CD4-positive, alpha-beta T cell treated with Interleukin-1 beta for 1 hour (primary cell): ENCODE results near the gene PAK6.

Experiments used
- DNase-seq, 2 donors: peaks; one replicate each; pipeline ENCODE4 v3.0.0-alpha.2; 2020 to 2022

Gene PAK6

DNA sequence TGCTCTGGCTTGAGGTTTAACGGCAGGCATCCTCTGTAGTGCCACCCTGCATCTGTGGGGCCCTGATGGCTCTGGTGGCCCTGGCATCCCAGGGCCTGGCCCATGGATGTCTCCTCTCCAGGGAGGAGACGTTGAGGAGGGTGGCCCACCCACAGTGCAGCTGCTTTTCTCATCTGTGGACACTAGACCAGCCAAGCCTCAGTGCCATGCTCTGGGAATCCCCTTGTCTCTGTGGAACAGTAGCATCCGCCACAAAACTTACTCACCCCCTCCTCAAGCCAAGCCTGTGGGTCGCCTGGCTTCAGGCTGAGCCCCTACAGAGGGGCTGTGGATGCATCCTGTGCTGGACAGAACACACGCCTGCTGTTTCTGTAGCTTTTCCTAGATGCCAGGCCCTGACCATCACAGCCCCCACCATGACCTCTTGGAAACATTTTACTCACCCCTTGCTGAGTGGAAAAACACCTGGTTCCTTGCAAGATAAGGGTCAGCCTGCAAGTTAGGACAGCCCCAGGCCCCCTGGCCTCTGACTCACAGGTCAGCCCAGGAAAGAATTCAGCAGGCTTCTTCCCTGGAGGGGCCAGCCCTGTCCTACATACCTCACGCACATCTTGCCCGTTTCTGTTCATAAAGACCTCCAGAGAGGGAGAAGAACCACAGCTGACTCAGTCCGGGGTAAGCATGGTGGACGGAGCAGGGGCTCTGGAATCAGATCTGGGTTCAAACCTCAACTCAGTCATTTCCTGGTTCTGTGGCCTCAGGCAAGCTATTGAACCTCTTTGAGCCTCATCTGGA is 19.0 kb downstream of the PAK6 start:
- no peak for DNase-seq

DNA sequence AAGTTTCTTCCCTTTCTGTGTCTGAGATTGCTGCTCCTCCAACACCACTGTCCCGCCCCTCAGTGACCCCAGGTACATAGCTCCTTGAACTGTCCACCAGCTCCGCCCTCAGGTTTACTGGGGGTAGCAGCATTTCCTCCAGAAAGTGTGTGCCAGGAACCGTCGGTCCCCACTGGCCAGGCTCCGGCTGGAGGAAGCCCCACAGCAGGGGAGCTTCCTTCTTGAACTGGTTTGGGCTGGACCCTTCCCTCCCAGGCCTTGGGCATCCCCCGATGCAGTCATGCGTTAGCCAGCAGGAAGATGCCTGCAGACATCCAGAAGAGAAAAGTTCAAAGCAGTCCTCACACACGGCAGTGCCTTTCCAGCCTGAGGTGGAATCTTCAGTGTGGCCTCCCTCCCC is 19.7 kb downstream of the PAK6 start:
- DNase-seq: no peak

DNA sequence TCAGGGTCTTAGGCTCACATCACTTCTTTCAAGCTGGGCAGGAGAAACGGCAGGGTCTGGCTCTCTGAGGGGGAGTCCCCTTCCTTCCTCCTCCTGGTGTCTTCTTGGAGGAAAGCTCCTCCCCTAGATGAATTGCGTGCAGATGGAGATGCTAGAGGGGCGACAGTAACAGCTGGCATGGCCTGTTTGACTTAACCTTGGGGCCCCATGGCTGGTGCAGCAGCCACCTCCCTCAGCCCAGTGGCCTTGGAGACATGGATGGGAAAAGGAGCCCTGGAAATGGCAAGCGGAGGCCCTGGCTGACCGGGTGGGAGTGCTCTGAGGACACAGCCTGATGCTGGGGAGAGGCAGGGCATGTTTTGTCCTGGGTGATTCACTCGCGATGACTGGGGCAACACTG is 20.2 kb downstream of the PAK6 start:
- no peak for DNase-seq

DNA sequence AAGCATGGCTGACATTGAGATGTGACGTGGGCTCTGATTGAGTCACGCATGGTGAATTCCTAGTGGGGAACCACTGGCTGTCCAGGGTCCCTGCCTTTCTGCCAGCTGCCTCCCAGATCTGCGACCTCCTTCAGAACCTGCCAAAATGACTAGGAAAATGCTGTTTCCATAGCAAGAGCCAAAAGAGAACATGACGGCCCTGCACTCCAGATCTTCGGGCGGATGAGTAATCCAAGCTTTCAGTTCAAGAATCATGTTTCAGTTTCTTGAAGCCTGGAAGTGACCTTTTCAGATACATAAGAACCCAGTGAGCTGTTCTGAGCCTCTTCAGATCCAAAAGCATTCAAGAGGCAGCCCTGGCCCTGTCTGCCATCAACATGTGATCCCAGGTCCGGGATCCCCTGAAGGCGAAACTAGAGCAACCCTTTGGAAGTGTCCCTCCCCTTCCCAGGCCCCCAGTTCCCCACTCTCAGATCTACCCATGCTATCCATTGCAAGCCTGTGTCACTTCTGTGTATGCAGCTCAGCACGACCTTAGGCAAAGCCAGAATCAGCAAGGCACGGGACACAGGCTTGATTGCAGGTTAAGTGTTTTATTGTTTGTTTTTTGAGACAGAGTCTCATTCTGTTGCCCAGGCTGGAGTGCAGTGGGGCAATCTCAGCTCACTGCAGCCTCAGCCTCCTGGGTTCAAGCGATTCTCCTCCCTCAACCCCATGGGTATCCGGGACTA is 24.3 kb downstream of the PAK6 start:
- no peak for DNase-seq

DNA sequence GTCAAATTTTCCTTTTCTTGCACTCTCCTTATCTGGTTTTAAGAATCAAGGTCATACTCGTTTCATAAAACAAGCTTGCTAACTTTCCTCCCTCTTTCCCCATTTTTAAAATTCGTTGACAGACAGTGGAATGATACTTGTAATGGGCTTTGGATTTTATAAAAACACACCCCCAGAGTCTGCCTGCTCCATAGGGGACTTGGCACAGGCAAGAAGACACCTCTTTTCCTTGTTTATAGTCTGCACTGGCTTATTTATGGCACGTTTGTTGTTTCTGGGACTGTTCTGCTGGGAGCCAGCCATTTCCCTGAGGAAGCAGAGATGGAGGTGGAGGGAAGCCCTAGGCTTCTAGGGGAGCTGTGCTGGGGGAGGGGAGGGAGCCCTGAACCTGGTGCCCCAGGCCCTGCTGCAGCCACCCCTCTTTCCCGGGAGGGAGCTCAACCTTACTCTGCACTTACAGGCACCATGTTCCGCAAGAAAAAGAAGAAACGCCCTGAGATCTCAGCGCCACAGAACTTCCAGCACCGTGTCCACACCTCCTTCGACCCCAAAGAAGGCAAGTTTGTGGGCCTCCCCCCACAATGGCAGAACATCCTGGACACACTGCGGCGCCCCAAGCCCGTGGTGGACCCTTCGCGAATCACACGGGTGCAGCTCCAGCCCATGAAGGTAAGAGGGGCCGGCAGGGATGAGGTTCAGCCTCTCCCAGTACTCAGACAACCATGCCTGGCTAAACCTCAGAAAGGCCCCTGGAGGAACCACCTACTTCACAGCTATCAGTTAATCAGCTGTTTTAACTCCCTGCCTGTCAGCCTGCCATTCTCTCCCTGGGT is 25.7 kb downstream of the PAK6 start:
- no peak for DNase-seq

DNA sequence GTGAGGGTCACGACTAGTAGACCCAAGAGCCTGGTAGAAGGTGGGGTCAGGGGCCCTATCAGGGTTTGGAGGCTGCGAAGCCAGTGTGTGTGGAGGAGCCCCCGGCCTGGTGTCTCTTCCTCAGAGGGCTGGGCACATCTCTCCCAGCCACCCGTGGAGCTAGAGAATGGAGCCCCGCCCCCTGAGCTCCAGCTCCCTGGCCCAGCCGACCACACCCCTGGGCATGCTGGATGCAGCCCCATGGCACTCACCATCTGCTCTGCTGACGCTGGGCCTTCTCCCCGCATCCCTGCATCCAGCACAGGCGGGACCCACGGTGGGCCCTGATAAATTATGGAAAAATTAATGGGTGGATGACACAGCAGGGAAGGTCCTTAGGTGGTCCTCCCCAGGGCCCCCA is 26.5 kb downstream of the PAK6 start:
- DNase-seq: no peak

DNA sequence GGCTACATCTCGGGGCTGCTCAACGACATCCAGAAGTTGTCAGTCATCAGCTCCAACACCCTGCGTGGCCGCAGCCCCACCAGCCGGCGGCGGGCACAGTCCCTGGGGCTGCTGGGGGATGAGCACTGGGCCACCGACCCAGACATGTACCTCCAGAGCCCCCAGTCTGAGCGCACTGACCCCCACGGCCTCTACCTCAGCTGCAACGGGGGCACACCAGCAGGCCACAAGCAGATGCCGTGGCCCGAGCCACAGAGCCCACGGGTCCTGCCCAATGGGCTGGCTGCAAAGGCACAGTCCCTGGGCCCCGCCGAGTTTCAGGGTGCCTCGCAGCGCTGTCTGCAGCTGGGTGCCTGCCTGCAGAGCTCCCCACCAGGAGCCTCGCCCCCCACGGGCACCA is 27.0 kb downstream of the PAK6 start:
- no peak for DNase-seq

DNA sequence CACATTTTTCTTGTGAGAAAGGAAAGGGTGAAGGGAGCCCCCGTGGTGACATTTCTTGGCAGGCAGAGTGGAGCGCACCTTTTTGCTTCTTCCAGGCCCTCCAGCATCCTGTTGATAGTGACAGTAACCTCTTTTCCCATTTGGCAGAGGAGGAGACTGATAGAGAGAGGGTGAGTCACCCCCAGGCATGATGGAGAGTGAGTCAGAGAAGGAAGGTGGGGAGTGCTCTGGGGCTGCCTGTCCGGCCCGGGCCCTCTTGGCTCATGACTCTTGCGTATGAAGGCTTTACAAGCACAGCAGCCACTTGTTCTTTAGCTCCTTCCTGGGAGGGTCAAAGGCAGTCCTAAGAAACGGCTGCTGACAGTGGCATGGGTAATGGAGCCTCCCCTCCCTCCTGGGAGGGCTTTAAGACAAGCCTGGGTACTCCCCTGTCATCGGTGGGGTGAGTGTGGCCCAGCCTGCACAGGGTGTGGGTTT is 28.0 kb downstream of the PAK6 start:
- DNase-seq: peak in 1 of 2 donors; percentile 27

DNA sequence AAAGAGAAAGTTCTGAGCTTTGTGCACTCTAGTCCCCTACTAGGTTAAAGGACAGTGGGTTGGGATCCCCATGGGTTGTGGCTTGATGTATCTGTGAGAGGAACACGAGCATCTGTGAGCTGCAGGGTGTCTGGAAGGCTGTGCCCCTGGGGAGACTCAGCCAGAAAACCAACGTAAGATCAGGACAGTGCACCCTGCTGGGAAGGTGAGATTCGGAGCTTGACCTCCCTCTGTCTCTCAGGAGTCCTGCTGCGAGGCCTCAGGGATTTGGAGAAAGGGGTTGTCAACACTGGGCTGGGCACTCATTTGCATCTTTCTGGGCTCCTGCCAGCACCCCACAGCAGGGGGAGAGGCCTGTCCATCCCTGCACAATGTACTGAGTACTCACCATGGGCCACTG is 28.8 kb downstream of the PAK6 start:
- DNase-seq: no peak

DNA sequence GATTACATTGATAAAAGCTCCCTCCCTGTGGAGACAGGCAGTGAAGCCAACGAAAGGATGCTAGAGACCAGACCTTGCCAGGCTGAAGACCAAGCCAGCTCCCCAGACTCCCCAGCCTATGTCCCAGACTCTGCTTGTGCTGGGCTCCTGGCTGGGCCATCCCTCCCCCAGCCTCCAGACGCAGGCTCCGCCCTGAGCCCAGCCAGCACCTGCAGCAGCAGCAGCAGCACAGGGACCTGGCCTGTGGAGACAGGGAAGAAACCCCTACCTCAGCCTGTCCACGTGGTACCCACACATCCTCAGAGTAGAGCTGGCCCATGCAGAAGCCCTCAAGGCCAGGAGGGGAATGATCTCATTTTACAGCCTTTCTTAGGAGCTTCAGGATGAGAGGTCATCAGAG is 30.7 kb downstream of the PAK6 start:
- DNase-seq: no peak

DNA sequence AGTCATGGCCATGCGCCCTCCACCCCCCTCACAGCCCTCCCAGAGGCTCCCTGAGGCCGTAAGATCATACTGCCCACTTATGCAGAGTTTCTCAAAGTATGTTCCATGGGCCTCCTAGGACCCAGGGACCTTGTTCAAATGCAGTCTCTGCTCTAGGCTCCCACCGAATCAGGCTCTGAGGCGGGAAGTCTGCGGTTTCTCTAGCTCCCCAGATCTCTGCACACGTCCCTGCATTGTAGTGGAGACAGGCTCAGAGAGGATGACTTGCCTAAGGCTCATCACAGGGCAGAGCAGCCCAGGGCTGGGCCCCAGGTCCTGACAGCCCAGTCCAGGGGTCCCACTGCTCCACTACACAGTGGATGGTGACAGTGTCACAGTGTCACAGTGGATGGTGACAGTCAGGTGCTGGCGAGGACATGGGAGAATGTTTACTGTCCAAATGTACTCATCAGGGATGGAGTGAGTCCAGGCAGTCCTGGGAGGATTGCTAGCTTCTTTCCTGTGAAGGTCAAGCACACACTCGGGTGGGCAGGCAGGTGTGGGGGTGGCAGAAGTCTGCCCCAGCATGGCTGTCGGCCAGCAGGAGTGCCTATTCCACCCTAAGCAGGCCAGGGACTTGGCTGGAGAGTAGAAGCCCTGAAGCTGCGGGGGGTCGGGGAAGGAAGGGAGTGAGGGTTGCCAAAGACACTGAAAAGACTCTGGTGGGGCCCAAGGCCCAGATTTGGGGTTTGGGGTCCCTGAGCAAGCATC is 31.6 kb downstream of the PAK6 start:
- DNase-seq: no peak

DNA sequence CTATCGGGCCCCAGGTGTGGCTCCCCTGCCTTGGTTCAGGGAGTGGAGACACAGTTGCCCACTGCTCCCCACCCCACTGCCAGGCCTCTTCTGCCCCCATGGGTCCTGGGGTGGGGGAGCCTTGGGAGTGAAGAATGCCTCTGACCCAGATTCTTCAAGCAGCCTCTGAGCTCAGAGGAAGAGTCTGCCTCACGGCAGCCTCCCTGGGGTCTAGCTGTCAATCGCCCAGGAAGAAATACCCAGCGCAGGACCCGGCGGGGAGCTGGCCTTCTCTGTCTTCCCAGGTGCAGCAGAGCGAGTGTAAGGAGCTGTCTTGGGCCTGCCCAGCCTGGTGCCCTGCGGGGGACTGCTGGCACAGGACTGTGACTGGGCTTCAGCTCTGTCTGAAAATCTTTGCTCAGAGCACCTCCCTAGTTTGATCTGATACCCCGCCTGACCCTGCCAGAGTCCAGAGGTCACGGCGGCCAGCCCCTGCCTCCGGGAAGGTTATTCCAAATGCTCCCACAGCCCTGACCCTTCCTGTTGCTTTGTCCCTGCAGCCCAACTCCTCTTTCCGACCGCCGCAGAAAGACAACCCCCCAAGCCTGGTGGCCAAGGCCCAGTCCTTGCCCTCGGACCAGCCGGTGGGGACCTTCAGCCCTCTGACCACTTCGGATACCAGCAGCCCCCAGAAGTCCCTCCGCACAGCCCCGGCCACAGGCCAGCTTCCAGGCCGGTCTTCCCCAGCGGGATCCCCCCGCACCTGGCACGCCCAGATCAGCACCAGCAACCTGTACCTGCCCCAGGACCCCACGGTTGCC is 33.0 kb downstream of the PAK6 start:
- no peak for DNase-seq

DNA sequence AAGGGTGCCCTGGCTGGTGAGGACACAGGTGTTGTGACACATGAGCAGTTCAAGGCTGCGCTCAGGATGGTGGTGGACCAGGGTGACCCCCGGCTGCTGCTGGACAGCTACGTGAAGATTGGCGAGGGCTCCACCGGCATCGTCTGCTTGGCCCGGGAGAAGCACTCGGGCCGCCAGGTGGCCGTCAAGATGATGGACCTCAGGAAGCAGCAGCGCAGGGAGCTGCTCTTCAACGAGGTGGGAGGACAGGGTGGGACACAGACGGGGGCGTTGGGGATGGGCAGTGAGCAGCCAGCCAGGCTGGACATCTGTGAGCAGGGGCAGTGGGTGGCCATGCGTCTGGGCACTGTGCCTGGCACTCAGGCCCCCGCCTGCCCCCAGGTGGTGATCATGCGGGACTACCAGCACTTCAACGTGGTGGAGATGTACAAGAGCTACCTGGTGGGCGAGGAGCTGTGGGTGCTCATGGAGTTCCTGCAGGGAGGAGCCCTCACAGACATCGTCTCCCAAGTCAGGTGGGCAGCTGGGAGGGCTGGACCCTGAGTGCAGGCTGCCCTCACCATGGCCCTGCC is 33.7 kb downstream of the PAK6 start:
- no peak for DNase-seq

DNA sequence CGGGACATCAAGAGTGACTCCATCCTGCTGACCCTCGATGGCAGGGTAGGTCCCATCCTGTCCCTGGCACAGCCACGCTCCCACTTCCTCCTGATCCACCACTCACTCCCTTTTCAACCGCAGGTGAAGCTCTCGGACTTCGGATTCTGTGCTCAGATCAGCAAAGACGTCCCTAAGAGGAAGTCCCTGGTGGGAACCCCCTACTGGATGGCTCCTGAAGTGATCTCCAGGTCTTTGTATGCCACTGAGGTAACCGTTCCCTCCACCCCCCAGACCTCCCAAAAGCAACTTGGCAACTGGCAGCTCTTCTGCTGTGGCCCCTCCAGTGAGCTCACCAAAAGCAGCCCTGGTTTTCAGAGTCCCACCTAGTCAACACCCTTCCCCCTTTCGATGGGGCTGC is 34.6 kb downstream of the PAK6 start:
- DNase-seq: no peak

DNA sequence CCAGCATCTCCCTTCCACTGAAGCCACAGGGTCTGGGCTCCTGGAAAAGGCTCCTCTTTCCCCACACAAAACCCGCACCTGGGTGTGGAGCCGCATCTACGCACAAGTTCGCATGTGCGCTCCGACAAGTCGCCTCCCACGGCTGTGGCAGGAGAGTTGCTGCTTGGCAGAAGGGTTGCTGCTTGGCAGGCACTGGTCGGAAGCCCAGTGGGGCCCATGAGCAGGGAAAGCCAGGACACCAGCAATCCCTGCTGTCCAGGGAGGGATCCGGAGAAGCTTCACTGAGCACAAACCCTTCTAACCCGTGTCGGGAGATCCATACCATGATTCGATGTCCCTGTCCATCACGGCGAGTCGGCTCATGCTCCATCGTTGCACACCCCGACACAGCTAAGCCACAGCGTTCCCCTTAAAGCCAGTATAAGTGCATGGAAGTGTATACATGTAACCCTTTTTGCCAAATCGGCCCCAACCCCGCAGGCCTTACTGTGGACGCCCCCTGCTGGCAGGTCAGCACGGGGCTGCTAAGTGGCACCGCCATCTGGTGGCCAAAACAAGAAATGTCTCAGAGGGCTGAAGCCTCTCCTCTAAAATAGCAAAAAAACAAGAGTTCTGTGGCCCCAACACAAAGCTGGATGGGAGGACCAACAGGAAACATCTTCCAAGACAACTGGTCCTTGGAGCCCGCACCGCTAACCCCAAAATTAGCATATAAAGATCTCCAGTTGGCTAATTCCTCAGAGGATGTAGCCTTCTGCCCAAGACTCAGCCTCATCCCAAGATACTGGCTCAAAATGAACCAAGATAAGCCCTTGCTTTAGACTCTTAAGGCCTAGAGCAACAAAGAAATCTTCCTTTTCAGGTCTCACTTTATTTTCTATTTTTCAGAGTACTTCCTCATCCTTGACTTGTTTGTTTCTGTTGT is 35.7 kb downstream of the PAK6 start:
- DNase-seq: peak; percentile 85 to 89

DNA sequence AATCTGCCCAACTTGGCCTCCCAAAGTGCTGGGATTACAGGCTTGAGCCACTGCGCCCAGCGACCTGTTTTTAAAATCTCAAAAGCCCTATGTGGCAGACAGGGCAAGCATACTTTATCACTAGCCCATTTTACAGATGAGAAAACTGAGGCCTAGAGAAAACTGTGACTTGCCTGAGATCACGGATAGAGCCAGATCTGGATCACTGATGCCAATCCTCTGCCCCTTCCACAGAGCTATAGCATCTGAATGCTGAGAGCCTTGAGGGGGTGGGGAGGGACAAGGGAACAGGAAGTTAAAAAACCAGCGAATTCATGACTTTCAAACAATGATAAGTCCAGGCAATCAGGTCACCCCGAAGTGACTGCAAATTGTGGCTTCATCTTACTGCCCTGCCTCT is 36.7 kb downstream of the PAK6 start:
- DNase-seq: no peak

DNA sequence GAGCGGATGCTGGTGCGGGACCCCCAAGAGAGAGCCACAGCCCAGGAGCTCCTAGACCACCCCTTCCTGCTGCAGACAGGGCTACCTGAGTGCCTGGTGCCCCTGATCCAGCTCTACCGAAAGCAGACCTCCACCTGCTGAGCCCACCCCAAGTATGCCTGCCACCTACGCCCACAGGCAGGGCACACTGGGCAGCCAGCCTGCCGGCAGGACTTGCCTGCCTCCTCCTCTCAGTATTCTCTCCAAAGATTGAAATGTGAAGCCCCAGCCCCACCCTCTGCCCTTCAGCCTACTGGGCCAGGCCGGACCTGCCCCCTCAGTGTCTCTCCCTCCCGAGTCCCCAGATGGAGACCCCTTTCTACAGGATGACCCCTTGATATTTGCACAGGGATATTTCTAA is 37.1 kb downstream of the PAK6 start:
- DNase-seq: no peak

DNA sequence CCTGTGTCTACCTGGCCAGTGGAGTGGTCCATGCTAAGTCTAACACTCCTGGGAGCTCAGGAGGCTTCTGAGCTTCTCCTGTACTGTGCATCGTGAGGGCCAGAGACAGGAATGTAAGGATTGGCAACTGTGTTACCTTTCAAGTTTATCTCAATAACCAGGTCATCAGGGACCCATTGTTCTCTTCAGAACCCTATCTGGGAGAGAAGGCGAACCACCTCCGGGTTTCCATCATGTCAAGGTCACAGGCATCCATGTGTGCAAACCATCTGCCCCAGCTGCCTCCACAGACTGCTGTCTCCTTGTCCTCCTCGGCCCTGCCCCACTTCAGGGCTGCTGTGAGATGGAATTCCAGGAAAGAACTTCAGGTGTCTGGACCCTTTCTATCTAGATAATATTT is 38.1 kb downstream of the PAK6 start:
- DNase-seq: no peak

DNA sequence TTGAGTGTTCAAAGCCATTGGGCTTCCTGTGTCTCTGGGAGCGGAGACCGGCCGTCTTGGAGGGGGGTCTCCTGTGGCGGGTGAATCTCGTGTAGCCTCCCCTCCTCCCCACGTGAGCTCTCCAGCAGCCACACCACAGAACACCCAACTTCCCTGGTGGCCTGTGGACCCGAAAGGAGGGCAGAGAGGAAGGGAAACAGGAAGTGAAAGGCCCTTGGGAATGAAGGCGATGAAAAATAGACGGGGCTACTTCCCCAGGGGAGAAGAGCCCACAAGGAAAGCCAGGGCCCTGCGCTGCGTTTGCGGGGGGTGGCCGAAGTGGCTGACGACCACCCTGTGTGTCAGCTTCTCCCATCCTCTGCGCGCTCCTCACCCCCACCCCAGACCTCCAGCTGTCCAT is 38.6 kb downstream of the PAK6 start:
- peak in 1 of 2 donors; percentile 27 for DNase-seq

DNA sequence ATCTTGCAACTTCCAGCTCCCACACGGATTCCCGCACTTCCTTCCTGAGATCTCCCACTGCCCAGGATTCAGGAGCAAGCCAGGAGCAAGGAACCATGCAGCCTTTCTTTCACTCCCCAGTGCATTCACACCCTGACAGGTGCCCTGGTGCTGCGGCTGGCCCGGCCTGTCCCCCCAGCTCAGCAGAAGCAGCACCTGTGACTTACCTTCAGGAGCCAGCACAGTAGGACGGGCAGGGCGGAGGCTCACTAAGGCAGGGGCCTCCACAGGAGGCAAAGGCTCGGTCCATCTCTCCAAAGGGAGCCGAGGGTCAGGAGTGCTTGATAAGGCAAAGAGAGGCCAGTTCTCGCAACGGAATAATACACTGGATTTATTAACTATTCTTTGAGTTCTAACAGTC is 39.2 kb downstream of the PAK6 start:
- DNase-seq: no peak
